Measurements from ENCODE around the gene NPBWR2.

GRCh38 chr20:64145458-64146300 is 38.3 kb upstream of the NPBWR2 start:
- TF ChIP-seq, protein P1, sequence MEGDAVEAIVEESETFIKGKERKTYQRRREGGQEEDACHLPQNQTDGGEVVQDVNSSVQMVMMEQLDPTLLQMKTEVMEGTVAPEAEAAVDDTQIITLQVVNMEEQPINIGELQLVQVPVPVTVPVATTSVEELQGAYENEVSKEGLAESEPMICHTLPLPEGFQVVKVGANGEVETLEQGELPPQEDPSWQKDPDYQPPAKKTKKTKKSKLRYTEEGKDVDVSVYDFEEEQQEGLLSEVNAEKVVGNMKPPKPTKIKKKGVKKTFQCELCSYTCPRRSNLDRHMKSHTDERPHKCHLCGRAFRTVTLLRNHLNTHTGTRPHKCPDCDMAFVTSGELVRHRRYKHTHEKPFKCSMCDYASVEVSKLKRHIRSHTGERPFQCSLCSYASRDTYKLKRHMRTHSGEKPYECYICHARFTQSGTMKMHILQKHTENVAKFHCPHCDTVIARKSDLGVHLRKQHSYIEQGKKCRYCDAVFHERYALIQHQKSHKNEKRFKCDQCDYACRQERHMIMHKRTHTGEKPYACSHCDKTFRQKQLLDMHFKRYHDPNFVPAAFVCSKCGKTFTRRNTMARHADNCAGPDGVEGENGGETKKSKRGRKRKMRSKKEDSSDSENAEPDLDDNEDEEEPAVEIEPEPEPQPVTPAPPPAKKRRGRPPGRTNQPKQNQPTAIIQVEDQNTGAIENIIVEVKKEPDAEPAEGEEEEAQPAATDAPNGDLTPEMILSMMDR (IDR thresholded peaks at IDR 0.05; ENCODE audit: extremely low read depth in 1 of 2, insufficient read depth in 1 of 2, low read depth in 1 of 2, low read length in 2 of 2): peak in 1 of 2 donors; percentile 4
- TF ChIP-seq EZH2 (IDR thresholded peaks at IDR 0.05; ENCODE audit: borderline replicate concordance, low read depth, low read length, severe bottlenecking): no peak
- no peak for TF ChIP-seq POLR2A (IDR thresholded peaks at IDR 0.05; ENCODE audit: low read depth, low read length)
- TF ChIP-seq, protein P2, sequence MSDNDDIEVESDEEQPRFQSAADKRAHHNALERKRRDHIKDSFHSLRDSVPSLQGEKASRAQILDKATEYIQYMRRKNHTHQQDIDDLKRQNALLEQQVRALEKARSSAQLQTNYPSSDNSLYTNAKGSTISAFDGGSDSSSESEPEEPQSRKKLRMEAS (IDR thresholded peaks at IDR 0.05; ENCODE audit: insufficient read depth, insufficient read length): no peak
